HG03045 (cell line): ENCODE results near the gene PKNOX2.
A peak's percentile ranks its signal among the peaks of the same experiment; 100 is the strongest.

Experiments used
- ATAC-seq: cut with Tn5 transposase; IDR thresholded peaks from one replicate; pipeline ENCODE4 v1.9.1; 2021; ENCODE audit warnings: mild to moderate bottlenecking, moderate library complexity; ENCODE audit not compliant: unreplicated experiment

PKNOX2 gene, protein sequence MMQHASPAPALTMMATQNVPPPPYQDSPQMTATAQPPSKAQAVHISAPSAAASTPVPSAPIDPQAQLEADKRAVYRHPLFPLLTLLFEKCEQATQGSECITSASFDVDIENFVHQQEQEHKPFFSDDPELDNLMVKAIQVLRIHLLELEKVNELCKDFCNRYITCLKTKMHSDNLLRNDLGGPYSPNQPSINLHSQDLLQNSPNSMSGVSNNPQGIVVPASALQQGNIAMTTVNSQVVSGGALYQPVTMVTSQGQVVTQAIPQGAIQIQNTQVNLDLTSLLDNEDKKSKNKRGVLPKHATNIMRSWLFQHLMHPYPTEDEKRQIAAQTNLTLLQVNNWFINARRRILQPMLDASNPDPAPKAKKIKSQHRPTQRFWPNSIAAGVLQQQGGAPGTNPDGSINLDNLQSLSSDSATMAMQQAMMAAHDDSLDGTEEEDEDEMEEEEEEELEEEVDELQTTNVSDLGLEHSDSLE

DNA sequence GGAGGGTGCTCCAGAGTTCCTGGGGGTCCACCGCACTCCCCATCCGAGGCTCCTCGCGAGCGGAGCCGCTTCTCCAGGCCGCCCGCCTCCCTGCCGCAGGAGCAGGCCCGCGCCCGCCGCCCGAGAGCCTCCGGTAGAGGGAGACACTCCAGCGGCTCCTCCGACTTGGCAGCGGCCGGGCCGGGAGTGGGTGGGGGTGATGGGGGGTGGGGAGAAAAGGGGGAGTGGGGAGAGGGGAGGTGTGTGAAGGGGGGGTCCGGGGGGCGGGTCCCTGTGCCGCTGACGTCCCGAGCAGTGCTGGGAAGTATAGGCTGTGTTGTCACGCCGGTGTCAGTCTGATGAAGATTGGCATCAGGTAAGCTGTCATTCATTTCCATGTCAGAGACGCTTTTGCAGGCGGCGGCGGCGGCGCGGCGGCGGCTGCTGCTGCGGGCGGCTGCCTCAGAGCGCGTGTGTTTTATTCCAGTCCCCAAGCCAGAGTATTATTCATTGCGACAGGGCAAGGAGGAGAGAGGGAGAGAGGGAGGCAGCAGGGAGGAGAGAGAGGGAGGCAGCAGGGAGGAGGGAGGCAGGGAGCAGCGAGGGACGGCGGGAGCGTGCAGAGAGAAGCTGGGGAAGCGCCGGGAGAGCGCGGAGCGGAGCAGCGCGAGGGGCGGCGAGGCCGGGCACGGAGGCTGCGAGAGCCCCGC, at the start of gene PKNOX2:
PKNOX2 (plus strand) TSS at position 330 of the 689 bp plus-strand sequence. CDS start 186,555 bp downstream, outside the sequence.
- ATAC-seq, result no peak

GRCh38 chr11:125117429-125117828, 47.1 kb upstream of the PKNOX2 start:
- no peak for ATAC-seq

- no peak for ATAC-seq
Measured at GRCh38 chr11:125123194-125123946, 41.2 kb upstream of the PKNOX2 start.

- no peak for ATAC-seq
Measured at GRCh38 chr11:125123947-125124617, 40.5 kb upstream of the PKNOX2 start.

DNA sequence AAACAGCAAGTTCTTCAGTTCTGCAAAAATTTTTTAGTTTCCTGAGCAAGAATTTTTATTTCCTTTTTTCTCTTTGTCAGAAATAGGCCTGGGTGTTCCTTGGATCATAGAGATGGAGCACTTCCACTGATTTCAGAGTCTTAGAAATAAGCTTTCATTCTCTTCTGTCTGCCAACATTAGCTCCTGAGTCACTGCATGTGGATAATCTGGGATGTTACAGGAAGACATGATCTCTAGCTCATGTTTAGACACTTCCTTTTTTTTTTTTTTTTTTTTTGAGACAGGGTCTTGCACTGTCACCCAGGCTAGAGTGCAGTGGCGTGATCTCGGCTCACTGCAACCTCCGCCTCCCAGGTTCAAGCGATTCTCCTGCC, 39.9 kb upstream of the PKNOX2 start:
- no peak for ATAC-seq

GRCh38 chr11:125128450-125128849, 36.1 kb upstream of the PKNOX2 start:
- no peak for ATAC-seq

DNA sequence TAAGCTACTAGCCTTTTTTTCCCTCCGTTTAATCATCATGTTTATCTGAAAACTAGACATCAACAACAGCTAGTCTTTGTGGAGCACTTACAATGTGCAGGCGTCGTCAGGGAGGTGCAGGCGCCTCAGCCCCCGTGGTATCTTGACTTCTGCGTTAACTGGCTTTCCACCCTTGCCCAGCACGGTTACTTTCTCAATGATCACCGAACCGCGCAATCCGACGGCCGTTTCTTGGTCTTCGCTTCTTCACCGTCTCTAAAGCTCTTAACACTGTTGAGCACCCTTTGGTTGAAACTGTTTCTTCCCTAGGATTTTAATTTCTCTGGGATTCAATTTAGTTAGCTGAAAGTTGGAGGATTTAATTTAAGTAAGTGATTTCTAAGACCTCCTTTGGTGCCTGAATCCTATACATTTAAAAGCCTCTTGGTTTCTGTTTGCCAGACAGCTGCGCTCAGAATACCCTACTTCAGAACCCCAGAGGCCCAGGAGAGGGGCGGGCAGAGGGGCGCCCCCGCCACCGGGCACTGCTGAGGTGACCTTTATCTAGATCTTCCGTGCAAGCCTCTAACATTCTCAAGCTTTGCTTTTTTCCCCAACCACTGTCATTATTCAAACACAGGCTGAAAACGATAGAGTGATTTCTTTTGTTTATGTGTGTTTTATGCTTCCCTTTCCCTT, 35.1 kb upstream of the PKNOX2 start:
- no peak for ATAC-seq

- ATAC-seq, result no peak
Measured at GRCh38 chr11:125132071-125132470, 32.5 kb upstream of the PKNOX2 start.

- no peak for ATAC-seq
Measured at GRCh38 chr11:125132596-125132995, 32.0 kb upstream of the PKNOX2 start.

- ATAC-seq, result no peak
Measured at GRCh38 chr11:125136001-125136400, 28.6 kb upstream of the PKNOX2 start.

- no peak for ATAC-seq
Measured at GRCh38 chr11:125138966-125139365, 25.6 kb upstream of the PKNOX2 start.

DNA sequence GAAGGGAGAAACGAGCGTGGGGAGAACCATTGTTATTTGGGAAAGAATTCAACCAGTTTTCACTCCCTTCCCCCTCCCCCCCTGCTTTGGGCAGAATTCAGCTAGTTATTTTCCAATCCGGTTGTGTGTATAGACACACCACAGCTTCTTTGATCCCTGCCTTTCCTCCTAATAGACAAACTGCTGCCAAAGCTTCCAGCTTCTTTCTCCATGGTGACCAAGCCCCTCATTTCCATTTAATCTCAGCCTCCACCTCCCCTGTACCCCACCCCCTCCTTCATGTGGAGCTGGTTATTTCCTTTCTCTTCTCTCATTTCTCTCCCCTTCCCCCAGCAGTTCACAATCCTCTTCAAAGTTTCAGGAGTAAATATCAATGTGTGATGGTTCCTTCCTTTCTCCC, 24.8 kb upstream of the PKNOX2 start:
- ATAC-seq, result no peak

GRCh38 chr11:125140233-125140632, 24.3 kb upstream of the PKNOX2 start:
- no peak for ATAC-seq

- no peak for ATAC-seq
Measured at GRCh38 chr11:125141178-125141577, 23.4 kb upstream of the PKNOX2 start.

- ATAC-seq, result peak; percentile 71
Measured at GRCh38 chr11:125141686-125142535, 22.6 kb upstream of the PKNOX2 start.

GRCh38 chr11:125146232-125146631, 18.3 kb upstream of the PKNOX2 start:
- ATAC-seq, result no peak

GRCh38 chr11:125147280-125147679, 17.3 kb upstream of the PKNOX2 start:
- ATAC-seq, result no peak

GRCh38 chr11:125148011-125148410, 16.5 kb upstream of the PKNOX2 start:
- ATAC-seq, result no peak

DNA sequence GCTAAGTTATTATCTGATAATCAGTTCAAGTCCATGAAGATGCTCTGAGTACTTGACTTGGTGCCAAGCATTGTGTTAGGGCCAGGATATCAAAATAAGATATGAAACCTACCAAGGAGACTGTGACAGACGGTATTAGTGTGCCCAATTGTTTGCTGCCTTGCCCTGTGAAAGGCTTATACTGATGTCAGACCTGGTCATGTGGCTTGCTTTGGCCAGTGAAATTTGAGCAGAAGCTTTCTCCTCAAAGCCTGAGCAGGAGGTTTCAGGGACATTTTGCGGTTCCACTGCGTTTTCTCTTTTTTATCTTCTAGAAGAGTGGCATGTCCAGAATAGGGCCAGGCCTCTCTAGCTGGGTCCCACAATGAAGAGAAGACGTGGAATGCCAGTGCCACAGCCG, 15.8 kb upstream of the PKNOX2 start:
- ATAC-seq, result no peak
